GM19351 (cell line): Measurements from ENCODE around the gene SLC29A3.

Source experiments
- ATAC-seq: cut with Tn5 transposase; IDR thresholded peaks from one replicate; pipeline ENCODE4 v1.9.1; 2021; ENCODE audit warnings: mild to moderate bottlenecking, moderate library complexity; ENCODE audit not compliant: unreplicated experiment

SLC29A3 gene

DNA sequence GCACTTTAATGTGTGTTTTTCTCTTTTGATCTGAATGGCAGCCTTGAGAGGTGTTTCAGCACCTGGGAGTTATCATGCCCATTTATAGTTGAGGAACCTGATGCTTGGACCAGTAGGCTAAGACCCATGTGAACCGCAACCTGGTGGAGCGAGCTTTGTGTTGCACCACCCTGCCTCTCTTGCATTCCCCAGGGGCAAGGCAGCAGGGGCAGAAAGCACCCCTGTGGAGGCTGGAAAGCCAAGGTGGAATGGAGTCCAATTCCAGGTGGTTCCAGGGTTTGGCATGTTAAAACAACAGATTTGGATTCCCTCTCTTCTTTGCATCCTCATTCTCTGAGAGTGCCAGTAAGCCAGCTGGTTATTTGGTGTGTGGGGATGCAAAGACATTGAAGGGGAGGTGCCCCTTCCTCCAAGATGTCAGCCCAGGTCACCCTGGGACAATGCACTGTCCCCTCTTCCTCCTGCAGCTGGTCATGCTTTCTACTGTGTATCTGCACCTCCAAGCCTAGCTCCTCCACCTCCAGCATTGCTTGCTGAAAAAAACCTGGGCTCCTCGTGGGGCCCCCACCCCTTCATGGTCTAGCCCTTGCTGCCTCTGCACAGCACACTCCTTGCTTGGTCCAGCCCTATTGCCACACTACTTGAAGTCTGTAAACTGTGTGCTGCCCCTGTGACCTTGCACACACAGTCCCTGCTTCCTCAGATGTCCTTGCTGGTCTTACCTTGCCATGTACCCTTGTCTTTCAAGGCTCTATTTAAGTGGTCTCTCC lies 72.0 kb downstream of the SLC29A3 start:
- no peak for ATAC-seq

DNA sequence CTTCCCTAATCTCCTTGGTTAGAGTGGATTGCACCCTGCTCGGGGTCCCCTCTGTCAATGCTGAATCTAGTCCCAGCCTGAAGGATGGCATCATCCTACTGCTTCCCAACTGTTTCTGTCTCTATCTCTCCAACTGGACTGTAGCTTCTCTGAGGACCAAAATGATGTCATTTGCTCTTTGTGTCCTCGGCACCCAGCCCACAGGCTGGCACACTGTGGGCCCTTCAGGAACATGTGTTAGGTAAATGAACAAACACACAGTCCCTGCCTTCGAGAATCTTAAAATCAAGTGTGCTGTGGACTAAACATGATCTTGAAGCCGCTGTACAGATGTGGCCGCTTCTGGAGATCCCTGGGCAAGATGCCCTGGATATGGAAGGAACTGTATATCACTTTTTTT lies 72.6 kb downstream of the SLC29A3 start:
- no peak for ATAC-seq

DNA sequence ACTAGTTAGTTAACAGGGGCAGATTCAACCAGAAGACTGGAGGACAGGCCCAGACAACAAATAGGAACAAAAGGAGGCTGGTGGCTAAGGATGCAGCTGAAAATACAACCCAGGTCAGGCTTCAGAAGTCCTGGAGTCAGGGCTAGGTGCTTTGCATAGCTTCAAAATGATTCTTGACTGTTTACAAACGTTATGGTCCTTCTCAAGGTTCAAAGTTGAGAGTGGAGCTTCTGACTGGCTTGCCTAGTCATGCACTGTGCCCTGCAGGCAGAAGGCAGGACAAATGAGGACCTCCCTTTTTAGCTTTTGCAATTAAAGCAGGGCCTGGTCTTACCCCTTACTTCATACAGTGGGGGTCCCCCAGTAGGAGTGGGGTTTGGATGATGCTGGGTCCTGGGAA lies 73.2 kb downstream of the SLC29A3 start:
- no peak for ATAC-seq

DNA sequence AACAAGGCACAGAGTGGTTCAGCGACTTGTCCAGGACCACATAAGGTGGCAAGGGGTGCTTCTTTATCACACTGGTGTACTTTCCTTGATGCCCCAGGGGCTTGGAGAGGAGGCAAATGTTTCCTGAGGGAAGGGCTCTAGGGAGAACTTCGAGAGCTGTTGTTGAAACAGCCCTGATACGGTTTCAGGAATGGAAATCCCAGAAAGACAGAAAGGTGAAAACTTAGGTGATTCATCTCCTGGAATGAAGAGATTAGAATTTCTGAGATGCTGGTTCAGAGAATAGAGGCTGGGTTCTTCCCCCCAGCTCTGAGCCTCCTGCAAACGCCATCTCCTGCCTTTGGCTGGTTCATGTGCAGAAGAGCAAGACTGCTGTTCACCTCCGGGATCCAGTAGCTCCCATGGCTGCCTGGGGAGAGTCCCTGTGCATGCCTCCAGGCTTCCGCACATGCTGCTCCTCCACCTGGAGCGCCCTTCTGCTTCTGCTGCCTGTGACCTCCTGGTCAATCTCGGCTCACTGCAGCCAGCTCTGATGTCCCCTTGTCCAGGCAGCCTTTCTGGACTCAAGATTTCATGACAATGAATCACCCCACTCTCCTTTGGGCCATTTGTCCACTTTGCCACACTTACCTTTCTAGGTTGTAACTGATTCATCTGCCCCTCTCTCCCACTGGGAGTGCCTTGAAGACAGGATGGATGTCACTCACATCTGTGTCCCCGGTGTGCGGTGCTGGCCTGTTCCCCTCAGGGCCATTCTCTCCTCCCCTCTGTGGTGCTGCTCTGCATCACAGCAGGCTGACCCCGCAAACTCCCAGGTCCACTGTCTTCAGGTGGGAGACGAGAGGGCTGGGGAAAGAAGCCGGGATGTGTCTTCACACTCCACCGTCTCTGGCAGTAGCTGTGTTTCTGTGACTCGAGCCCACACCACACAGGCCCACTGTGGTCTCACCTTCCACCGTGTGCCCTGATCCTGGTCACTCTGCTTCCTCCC lies 74.0 kb downstream of the SLC29A3 start:
- ATAC-seq = no peak

DNA sequence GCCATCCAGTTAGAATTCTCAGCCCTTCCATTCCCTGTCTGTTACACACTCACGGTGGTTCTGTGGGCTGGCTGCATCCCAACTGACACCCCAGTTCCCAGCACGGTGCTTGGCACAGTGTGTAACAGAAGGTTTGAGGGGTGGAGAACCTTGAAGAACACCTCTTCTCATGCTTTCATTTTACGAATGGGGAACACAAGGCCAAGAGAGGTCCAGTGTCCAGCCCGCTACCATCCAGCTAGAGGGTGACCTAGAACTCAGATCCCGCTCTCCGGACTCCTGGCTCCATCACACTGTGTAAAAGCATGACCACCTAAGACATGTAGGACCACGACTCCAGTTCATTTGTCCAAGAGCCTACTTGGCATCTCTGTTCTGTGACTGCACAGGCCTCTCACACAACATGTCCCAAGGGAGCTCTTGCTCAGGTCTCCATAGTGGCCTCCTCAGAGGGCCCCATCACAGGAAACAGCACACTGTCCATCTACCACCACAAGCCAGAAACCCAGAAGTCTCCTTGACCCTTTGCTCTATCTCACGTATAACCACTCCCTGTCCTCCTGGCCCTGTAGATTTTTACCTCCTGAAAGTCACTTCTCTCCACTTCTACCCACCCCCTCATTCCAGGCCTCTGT lies 74.9 kb downstream of the SLC29A3 start:
- ATAC-seq = no peak

DNA sequence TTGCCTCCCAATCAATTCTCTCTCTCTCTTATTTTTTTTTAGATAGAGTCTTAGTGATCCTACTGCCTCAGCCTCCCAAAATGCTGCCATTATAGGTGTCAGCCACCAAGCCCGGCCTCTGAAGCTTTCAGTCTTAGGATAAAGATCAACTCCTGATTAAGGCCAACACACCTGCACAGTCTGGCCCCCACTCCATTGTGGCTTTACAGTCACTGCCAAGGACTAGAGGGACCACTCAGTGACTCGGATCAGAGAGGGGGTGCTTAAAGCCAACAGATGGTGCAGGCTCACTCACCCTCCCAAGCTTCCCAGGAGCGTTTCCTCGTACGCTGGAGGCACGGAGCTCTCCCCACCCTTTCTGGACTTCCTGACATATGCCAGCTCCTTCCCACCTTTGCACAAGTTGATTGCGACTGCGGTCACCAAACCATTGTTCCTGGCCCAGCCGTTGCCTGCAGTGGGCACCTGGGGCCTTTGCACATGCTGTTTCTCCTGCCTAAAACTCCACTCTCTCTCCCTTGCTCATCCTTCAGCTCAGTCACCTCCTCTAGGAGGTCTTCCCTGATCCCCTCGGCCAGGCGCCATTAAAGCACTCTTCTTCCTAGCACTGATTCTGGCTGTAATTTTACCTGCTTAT lies 76.0 kb downstream of the SLC29A3 start:
- ATAC-seq = no peak

DNA sequence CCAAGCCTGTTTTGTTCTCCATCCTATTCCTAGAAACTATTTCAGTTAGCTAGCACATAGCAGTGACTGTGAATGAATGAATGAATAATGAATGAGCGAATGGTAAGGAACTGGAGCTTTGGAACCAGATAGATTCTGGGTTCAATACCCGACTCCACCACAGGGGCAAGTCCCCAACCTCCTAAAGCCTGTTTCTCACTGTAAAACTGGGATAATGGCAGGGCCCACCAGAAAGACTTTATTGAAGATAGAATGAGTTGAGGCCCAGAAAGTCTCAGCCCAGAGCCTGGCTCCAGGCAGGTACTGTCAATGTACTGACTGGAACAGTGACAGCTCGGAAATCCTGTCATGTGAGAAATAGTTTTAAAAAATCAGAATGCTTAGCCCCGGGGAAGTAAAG lies 76.6 kb downstream of the SLC29A3 start:
- no peak for ATAC-seq

DNA sequence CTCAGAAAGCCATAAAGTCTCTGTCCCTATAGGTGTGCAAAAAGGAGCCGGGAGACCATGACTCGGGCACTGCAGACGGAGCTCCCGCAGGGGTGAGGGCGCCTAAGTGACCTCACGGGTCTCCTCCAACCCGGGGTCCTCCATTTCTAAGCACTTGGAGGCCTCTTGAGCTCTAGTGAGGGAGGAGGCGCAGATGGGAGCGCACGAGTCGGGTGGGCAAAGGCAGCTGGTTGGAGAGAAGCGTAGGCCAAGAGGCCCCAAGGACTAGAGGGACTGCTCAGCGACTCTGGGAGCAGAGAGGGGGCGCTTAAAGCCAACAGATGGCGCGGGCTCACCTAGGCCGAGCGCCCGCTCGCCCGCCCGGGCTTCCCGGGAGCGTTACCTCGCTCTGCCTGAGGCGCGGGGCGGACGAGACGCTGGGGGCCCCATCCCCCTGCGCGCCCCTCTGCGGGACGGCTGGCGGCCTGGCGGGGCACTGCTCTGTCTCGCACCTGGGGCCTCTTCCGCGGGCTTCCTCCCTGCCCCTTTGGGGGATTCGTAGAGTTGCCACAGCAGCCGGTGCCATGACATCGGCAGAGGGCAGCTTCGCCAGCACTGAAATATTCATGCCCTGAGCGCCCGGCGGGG lies 77.1 kb downstream of the SLC29A3 start:
- ATAC-seq = no peak

DNA sequence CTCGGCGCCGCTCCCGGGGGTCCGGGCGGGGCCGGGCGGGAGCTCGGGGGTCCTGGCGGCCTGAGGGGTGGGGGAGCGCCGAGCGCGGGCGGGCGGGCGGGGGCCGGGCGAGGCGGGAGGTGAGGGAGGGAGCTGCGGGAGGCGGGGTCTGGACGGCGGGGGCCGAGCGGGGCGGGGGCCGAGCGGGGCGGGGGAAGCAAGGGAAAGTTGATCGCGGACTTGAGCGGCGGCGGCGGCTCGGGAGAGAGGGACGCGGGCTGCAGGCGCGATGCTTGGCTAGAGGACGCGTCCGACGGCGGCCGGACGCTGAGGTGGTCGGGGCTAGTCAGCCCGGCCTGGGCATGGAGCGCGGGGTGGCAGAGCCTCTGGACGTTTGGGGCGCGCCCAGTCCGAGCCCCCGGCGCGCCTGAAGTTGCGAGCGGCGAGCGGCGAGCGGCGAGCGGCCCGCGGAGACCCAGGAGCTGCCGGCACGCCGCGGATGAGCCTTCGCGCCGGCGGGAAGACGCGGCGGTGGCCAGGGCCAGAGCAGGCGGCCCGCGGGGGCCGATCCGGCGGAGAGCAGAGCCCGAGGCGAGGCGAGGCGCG lies 77.7 kb downstream of the SLC29A3 start, which contains the start of gene CDH23:
Gene CDH23, plus strand, starts transcription at position 210 of the 585 bp plus-strand sequence. CDS start 42,912 bp downstream, outside the sequence.
- no peak for ATAC-seq

DNA sequence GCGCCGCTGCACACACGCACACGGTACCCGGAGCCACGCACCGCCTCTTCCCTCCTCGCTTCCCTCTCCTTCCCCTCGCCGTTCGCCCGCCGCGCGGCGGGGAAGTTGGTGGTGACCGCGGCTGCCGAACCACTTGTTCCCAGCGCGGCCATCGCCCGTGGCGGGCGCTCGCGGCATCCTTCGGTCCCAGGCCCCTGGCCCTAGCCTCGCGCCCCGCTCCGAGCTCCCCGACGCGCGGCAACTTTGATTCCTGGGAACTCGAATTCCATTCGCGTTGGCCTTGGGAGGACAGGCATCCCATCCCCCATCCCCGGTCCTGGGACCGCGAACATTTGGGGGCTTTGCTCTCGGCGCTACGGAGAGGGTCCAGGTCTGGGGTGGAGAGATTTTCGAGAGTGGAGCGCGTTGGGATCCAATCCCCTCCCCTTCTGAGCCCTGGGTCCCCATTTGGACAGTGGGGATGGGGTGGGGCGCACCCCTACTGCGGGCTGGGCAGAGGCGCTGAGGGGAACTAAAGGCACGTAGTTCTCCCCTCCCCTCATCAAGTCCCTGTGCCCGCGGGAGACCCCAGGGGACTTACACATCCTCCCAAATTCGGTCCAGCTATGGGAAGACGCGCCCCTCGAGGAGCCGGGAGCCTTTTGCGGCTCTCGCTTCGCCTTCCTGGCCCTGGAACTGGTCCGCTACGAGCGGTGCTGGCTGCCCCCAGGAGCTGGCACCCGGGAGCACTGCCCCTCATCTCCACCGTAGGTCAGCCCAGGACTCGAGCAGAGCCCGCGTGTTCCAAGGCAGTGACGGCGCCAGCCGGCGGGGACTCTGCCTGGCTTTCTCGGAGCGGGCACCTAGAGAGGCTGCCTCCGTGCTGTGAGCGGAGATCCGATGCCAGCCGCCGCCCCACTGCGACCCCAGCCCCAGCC lies 78.5 kb downstream of the SLC29A3 start:
- ATAC-seq = no peak

DNA sequence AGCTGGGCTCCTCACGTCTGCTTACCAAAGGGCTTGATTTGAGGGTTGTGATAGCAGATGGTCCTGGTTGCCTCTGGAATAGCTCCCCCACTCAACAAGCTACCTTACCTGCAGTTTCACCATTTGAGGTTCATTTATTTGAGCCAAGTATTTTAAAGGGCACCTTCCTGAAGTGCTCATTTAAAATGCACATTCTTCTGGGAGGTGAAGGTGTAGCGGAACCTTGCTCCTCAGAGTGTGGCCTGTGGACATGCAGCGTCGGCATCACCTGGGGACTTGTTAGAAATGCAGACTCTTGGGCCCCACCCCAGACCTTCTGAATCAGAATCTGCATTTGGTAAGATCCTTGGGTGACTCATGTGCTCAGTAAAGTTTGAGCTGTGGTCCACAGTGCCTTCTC lies 79.9 kb downstream of the SLC29A3 start:
- ATAC-seq = no peak

DNA sequence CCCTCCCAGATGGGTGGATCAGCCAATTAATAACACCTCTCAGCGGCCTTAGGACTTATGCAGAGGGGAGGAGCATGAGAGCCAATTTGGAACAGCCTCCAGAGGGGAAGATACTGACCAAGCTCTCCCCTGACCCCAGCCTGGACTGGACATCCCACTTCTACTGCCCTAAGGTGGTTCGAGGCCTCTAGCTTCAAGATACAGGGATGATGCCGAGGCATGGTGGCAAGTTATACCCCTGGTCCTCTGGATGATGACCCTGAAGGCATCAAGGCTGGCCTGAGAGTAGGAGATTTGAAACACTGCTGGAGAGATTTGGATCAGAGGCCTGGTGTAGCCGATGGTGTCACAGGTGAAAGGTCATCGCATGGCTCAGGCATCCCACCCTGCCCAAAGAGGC lies 80.9 kb downstream of the SLC29A3 start:
- no peak for ATAC-seq

DNA sequence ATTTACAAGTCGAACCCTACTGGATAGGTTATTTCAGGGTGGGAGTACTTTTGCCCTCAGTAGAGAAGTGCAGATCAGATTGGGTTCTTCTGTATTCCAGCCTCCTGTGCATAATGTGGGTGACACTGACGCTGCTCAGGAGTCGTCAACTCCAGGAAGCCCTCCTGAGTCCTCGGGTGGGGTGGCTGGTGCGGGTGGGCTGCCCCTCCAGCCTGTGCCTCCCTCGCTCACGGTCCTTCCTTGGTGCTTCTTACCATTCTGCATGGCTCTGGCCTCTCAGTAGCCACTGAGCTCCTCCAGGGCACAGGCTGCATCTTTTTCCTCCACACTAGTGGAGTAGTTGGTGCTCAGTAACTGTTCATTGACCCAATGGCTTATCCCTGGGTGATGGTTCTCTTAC lies 82.0 kb downstream of the SLC29A3 start:
- no peak for ATAC-seq

DNA sequence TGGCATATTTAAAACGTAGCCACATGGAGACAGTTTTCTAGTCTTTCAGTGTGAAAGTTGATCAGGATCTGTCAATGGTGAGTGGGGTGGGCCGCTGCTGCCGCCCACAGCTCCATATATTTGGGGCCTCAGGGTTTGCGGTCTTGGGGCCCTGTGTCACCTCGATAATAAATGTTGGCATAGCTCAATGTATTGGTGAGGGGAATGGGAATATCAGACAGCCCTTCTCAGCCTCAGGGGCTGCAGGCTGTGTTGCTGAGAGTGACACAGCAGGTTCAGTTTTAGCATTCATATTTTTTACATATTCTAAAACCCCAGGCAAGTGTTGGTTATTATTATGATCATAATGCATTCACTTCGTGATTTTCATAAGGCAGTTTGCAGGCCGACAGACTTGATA lies 82.9 kb downstream of the SLC29A3 start:
- ATAC-seq = no peak

DNA sequence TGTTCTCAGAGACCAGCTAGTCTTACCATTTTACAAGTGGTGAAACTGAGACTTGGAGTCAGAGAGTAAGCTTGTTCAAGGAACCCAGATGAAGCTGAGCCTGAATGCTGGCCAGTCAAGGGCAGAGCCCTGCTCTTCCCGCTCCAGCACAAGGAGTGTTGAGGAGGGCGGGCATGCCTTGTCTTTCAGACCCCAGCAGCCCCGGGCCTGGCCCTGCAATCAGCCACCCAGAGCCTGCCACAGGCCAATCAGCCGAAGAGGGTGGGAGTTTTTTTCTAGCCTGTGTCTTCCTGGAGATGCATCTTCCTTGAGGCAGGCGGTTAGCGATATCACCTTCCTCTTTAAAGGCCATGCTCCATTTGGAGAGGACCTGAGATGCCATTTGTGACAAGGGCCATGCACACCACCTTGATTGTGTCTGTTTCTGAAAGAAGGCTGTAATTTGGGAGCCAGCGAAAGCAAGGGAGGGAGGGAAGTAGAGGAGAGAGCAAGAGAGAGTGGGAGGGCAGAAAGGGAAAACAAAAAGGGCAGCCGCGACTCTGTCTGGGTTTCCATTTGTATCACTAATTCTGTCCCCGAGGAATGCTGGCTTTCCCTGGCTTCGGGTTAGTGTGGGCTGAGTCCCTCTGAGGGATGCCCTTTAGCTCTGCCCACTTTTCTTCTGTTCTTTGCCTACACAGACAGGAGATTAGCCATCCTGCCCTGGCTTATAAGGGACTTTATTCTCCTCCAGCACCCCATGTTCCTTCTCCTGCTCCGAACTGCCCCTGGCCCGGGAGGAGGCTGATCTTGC lies 85.6 kb downstream of the SLC29A3 start:
- ATAC-seq = no peak

DNA sequence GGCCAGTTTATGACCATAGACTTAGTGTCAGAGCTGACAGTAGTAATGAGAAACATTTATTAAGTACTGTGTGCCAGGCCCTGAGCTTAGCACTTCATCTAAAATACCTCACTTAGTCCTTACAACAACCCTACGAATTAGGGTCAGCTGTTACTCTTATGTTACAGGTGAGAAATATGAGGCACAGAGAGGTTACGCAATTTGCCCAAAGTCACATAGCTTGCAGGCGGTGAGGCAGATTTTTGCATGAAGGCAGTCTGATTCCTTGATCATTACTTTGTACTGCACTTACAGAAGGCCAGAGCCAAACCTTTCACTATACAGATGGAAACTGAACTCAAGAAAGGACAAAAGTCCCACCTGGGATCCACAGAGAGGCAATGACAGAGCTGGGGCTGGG lies 87.8 kb downstream of the SLC29A3 start:
- ATAC-seq = no peak

DNA sequence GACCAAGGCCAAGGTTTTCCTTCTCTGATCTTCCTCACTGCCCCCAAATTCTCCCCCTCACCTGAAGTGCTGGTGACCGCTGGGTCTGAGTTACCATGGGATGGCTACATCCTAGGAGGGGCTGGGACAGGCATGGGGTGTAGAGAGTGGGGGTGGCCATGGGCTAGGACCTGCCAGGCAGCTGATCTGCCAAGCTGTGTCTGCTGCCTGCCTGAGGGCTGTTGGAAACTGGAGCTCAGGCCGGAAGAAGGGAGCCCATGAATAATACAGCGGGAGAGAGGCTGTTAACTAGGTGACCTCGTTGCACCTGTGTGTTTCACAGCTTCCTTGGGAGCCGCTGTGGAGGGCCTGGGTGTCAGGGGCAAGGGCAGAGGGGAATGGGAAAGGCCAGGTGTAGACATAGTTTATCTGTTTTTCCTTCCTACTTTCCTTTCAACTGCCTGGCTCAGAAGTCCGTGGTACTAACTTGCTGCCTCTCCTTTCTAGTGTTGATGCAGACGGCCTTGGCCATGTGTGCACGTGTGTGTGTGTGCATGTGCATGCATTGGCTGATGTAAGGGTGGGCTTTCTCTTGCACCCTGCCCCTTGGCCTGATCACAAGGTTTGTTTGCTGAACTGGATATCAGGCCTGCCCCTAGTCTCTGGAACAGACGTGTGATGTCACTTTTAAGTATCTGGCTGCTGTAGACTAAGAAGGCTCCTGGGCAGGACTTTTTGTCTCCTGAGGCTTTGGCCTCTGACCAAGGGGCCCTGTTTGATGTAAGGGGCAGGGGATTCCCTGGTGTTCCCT lies 89.6 kb downstream of the SLC29A3 start:
- no peak for ATAC-seq
